ENCODE results near the gene ANXA5.
A peak's percentile ranks its signal among the peaks of the same experiment; 100 is the strongest.
"Not testable (repeated sequence)": the region's sequence is repeated elsewhere in the genome, so short reads cannot be mapped to it uniquely, and the experiment has no call there.

Gene ANXA5

DNA sequence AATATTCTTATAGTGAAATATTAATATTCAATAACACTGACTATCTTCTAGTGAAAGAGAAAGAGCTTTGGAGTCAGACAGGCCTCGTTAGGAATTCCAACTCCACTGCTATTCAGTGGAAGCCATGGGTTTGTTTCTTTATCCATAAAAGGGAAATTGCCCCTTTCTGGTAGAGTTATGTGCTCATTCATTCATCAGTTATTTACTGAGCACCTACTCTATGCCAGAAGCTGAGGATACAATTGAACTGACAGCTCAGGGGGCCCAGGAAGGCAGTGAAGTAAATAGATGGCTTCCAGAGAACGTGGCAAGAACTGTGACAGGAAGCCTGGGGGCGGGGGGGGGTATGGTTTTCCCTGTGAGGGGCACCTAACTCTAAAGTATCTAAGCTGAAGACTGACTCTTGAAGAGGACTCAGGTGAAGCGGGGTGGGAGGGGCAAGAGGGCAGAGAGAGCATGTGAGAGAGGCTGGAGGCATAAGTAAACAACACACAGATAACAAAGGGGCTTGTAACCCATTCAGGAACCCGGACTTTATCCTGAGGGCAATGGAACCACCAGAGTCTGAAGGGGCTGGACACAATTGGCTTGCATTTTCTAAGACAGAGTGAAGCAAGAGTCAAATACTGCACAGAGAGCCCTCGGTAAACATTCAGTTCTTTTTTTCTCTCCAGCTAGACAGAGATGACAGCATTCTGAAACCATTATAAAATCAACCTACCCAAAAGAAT is 20.3 kb downstream of the ANXA5 start:
- DNase-seq: no peak

DNA sequence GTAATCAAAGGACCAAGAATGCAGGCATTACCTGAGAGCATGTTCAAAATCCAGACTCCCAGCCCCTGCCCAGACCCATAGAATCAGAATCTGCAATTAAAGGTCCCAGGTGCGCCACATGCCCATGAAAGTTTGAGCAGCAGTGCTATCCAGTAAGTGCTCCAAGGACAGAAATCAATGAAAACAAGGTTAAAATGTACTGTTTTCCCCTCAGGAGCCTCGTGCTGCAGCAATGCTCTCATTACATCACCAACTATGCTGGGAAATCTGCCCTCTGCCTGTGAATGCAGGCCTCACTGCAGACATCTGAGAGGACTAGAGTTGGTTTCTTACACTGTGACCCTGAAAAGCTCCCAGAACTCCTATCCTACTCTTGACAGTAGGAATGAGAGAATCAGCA is 21.1 kb downstream of the ANXA5 start:
- DNase-seq: no peak

DNA sequence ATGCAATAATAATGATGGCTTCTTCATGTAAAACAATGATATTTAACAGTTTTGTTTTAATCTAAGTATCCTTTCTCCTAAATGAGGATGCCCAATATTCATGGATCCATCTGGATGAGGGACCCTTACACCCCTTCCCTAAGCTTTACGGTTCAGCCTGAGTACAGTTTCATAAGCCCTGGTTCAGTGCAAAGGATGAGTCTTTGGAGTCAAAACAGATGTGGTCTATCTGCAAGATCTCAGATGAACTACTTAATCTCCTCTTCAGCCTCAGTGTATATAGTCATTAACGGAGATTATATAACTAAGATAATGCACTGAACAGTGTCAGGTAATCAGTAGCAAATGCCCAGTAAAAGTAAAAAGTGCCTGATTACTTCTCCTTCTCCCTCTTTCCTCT is 22.1 kb downstream of the ANXA5 start:
- no peak for DNase-seq

DNA sequence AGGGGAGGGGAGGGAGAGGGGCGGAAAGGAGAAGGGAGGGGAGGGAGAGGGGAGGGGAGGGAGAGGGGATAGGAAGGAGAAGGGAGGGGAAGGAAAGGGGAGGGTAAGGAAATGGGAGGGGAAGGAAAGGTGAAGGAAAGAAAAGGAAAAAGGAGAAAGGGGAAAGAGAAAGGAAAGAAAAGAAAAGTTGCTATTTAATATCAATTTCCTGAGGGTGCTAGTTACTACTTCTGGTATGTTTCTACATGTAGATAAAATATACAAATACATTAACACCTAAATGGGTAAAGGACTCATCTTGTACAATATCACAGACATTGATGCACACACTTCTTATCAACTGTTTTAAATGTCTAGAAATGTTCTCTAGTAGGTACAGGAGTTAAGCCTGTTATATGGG is 22.6 kb downstream of the ANXA5 start:
- no peak for DNase-seq

DNA sequence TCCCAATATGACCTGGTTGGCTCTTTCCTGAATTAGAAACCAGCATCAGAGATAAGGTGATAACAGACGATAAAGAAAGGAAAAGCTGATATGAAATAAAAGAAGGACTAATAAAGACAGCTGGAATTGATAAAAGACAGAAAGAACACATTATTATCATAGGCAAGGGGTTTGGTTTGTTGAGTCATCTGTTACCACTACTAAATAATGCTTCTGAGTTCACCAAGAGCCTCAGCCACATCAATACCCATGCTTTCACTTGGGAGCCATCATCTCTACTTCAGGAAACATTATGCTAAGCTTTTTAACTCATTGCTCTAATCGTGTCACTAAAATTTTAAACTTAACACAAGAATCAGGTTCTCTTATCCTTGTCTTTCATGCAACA is 27.6 kb downstream of the ANXA5 start:
- DNase-seq: no peak

DNA sequence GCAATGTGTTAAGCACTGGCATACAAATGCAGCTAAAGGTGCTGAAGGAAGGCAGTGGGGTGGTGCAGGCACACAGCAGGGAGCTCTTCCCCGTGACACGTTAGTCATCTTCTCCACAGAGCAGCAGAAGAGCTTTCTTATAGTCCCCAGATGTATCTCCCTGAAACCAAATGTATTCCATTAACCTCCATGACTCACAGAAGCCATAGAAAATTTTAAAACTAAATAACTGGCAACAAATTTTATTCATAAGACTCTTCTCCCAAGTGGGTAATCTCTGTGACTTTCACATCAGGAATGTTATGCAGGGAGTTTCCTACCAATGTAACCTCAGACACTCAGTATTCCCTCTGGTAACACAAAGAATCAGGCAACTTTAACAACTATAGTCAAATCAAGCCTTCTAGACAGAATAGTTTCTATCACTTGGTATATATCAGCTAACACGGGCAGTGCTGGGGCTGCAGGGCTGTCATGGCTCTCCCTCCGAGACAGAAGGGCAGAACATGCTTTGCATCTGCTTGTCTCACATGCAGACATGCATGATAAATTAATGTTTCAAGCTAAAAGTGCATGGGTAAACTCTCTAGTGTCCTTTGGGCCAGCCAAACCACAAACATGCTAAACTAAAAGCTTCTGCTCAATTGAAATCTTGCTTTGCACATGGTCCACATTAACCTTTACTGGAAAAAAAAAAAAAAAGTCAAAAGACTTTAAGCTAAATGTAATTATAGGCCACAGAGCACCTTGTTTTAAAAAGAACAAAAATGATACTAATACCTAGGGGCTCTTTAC is 28.2 kb downstream of the ANXA5 start:
- DNase-seq: no peak

DNA sequence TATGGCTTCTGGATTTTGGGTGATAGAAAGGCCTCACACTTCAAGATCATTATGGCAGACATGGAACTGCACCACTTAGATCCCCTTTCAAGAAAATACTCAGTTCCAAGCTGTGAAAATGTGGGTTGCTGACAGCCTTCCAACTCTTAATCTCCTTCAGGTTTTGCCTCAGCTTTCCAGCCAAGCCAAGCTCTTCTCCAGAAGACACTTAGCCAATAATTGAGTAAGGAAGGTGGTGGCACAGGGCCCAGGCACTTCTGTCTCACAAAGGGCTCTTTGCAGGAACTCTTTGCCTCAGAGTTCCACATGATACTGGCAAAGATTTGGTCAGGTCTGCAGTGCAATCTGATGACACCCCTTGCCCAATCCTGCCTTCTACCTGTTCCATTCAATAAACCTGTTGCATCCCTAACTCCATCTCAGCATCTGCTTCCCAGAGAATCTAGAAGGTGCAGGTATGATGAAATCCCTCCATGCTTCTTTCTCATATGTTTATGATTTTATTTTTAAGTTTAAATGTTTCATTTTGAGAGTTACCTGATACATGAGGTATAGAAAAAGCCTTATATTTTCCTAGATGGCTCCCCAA is 30.6 kb downstream of the ANXA5 start:
- DNase-seq: no peak

DNA sequence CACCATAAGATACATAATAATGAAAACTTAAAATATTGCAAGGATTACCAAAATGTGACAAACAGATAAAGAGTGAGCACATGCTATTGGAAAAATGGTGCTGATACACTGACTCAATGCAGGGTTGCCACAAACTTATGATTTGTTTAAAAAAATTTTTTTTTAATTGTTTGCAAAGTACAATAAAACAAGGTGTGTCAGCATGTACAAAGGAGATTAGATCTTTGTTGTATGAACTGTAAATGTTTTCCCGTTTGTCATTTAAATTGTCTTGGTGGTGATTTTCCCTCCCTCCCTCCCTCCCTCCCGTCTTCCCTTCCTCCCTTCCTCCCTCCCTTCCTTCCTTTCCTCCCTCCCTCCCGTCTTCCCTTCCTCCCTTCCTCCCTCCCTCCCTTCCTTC is 31.4 kb downstream of the ANXA5 start:
- DNase-seq: no peak

DNA sequence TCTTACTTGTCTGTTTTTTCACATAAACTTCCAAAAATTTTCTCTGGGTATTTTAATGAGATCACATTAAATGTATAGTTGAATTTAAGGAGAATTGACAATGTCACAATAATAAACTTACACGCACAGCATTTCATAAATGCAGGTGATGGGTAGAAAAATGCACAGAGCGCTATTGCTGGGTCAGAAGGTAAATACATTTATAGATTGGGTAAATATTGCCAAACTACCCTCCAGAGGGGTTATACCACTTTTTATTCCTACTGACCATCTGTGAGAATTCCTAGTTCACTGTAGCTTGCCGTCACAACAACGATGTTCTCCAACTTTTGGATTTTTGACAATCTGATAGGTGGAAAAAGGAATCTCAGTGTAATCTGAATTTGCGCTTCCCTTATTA is 34.6 kb downstream of the ANXA5 start:
- no peak for DNase-seq

DNA sequence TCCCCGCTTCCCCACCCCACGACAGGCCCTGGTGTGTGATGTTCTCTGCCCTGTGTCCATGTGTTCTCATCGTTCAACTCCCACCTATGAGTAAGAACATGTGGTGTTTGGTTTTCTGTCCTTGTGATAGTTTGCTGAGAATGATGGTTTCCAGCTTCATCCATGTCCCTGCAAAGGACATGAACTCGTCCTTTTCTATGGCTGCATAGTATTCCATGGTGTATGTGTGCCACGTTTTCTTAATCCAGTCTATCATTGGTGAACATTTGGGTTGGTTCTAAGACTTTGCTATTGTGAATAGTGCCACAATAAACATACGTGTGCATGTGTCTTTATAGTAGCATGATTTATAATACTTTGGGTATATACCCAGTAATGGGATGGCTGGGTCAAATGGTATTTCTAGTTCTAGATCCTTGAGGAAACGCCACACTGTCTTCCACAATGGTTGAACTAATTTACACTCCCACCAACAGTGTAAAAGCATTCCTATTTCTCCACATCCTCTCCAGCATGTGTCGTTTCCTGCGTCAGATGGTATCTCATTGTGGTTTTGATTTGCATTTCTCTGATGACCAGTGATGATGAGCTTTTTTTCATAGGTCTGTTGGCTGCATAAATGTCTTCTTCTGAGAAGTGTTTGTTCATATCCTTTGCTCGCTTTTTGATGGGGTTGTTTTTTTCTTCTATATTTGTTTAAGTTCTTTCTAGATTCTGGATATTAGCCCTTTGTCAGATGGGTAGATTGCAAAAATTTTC is 36.4 kb downstream of the ANXA5 start:
- DNase-seq: not testable (repeated sequence)

DNA sequence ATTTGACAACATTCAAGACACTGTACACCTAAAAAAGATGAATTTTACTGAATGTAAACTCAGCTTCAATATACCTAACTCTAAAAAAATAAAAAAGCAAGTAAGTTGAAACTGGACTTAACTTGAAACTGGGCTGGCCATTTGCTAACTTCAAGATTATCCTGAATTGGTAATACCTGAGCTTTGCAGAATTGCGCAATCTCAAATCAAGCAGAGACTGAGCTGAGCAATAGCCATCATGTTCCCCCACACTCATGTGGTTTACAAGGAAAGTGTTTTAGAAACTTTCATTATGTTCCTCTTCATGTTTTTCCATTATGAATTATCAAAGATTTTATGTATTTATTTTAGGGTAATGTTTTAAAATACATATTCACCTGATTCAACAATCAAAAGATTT is 38.7 kb downstream of the ANXA5 start:
- DNase-seq: no peak

DNA sequence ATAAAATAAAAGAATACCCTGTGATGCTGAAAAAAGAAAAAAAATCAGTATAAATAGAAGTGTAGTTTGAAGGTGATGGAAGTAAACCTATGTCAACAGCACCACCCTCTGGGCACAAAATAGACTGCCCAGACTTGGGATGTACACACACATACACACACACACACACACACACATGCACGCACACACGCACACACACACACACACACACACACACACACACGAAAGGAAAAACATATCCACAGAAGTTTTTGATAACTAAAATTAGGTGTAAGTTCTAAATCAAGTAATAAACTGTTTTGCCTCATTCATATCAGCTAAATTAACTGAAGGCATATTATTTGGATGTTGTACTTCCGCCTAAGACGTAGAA is 40.5 kb downstream of the ANXA5 start:
- peak; percentile 8 to 29 for DNase-seq

DNA sequence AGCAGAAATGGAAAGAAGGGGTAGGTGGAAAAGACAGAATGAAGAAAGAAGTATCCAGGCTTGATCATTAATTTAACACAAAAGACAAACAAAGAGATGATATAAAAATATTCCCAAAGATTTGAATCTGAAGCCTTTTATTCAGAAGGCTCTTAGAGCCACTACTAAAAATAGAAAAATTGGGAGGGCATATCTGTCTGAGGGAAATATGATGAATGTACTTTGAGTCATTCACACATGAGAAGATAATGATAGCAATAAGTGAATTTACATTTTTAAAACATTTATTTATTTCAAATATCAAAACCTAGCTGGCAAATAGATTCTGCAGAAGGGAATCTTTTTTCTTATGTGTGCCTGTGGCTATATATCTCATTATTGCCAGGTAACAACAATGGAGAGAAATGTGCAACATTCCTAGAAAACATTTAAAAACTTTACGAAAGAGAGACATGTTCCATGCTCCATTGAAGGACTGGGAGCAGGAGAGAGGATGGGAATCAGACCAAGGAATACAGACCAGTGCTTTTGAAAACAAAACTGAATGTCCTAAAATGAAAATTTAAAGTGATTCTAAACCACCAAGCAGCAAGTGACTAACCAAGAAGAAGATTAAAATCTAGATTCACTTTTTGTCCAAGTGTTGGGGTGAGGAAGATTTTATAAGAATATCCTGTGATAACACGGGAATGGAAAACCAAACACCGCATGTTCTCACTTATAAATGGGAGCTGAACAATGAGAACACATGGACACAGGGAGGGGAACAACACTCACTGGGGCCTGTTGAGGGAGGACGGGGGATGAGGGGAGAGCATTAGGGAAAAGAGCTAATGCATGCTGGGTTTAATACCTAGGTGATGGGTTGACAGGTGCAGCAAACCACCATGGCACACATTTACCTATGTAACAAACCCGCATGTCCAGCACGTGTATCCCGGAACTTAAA is 41.2 kb downstream of the ANXA5 start:
- DNase-seq: no peak

DNA sequence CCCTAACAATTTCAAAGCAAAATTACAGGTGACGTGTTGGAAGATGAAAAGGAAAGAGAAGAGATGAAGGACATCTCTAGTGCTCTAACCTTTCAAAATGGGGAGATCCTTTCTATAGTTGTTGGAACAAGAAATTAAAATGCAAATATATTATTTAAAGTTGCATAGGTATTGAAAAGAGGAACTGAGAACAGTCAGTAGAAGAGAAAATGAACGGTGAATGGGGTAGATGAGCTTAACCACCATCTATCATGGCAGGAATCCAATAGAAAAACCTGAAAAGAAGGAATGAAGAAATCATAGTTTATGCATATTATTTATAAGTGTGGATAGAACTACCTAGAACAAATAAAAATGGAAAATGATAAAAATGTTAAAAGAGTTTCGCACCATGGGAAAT is 42.0 kb downstream of the ANXA5 start:
- DNase-seq: no peak

DNA sequence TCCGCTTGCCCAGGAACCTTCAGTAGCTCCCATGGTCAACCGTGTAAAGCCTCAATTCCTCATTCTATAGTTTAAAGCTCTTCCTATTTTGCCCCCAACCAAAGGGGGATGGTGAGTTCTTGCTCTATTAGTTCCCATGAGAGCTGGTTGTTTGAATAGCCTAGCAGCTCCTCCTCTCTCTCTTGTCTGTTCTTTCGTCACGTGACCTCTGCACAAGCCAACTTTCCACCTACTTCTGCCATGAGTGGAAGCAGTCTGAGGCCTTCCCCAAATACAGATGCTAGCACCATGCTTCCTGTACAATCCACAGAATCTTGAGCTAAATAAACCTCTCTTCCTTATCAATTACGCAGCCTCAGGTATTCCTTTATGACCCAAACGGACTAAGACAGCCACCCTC is 42.8 kb downstream of the ANXA5 start:
- no peak for DNase-seq

DNA sequence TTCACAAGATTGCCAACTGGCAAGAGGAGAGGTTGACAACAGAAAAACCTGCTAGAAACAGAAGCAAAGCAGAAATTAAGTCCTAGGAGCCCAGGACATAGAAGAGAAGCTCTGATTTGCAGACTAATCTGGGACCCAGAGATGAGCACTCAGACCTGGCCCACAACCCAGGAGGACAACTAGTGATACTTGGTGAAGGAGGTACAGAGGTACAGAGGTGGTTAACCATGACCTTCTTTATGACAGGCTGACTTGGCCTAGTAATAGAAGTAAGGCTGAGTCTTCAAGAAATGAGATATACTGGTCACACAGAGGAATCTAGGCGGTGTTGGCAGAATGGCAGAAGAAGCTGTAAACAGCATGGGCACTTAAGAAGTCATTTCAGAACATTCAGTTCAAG is 43.6 kb downstream of the ANXA5 start:
- no peak for DNase-seq

DNA sequence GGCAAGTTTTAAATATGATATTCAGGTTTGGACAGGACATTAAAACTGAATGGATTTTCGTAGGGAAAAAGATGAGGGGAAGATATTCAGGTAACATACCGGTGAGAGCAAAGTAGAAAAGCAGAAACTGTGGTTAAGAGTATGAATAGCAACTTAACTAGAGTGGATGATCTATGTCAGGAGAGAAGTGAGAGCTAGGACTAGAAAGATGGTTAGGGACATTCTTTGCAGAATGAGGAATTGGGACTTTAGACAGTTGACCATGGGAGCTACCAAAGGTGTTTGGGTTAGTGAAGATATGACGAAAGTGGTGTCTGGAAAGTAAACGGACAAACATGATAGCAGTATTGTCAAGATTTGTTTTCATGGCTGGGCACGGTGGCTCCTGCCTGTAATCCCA is 45.2 kb downstream of the ANXA5 start:
- no peak for DNase-seq

DNA sequence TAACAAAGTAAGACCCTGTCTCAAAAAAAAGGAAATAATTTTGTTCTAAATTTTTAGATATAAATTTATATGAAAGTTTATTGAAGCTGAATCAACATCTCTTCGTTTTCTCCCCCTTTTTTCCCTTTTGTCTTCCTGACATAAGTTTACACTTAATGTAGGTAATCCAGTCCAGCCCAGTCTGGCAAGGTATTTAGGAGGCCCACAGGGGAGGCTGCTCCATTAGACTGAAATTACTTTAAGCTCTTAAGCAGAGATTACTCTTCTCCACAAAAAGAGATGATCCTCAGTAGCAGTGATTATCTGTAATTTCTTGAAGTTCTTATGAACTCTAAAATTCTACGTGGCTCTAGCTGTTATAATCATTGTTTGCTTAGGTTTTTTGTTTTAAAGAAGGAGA is 46.0 kb downstream of the ANXA5 start:
- DNase-seq: no peak

DNA sequence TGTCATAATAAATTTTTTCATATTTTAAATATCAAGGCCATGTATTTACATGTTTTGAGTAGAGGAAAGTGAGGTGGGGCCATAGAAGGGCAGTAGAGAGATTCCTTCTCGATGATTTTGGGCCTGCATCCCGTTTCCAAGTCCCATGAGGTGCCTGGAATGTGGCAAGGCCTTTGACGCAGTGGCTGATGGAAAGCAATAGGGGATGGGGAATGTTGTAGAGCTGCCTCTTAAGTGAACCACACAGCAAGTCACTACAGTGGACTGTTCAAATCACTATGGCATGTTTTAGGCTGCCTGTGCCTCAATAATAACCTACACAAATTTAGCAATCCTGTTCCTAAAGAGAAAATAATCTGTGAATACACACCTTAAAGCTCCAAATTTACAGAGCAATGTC is 48.3 kb downstream of the ANXA5 start:
- no peak for DNase-seq

DNA sequence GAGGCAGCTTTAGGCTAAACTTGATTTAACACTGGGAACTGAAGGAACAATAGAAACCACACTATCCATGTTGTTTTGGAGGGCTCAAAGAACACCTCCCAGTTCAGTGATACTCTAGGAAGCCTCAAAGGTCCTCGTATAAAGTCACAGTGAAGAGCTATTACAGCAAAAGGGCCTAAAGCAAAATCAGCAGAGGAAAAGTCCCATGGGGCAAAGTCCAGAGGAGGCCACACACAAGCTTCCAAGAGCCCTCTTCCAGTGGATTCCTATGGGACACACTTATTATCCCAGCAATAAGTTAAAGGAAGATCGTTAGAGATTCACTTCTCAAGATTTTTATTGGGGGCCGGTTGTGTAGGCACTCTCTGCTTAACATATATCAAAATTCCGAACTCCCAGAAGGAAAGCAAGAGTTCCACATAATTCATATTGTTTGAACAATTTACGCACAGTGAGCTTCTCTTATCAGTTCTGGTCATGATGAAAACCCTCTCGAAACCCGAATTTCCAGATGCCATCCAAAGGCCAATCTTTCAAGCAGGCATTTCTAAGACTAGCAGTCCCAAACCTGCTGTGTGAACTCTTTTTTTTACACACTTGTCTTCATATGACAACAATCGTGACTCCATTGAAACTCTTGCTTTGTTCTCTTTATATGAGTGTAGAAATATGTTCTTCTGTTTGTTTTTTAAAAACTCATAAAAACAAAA is 53.7 kb downstream of the ANXA5 start:
- DNase-seq: no peak

DNA sequence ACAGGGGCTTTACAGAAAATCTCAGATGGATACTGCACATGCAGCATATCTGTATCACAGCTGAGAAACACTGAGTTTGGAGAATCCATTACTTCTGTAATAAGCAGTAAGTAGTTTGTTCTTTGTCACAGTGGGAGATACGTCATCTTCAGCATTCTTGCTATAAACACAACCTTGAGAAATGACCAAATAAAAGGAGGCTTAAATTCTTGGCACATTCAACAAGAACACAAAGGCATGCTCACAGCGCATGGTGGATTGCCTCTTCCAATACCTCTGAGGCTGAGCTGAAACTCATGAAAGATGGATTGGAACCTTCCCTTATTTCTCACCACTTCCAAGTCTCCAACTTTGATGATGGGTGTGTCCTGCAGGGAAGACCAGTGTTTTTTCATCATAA is 54.5 kb downstream of the ANXA5 start:
- no peak for DNase-seq

DNA sequence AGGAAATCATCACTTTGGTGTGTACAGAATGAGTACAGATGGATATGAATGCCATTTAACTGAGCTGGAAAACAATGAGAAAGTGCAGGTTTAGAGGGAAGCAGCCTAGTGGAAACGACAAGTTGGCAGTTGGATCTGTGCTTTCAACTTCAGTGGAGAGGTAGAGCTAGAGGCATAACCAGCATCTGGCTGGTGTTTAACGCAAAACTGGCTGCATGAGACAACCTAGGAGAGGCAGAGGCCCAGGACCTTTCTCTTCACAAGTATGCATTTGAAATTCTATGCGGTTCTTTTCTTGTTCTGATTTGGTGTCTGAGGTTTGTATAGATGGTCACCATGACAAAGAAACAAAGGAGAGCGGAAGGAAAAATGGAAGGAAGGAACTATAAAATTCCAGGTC is 63.1 kb downstream of the ANXA5 start:
- no peak for DNase-seq

All from AML-193 (cell line).